SK-N-SH (cell line): ENCODE data around the gene HOXB6. TPM values are rescaled to one million over a fixed set of nuclear protein-coding genes. Genes with fewer than 3 reads are reported as not detected.

ENCODE experiments used
- CTCF ChIA-PET: fragments of 300-600, 350-600 bp; formaldehyde crosslinking; extraction: SDS; loops from one replicate; lab custom pipeline; 2021; lab: Yijun Ruan, JAX
- POLR2A ChIA-PET: fragments of 350-600 bp; sonication (Branson Sonifier 250); formaldehyde crosslinking; extraction: SDS; loops from one replicate; lab custom pipeline; 2020; ENCODE audit warnings: antibody characterized with exemption, inconsistent platforms; lab: Yijun Ruan, JAX
- DNase-seq: peaks from one replicate; pipeline ENCODE4 v3.0.0; 2012
- H2AFZ ChIP-seq: fragments of 200-600 bp; sonication (generic); 2 replicates; pipeline ENCODE4 v1.8.1; 2016; ENCODE audit warnings: antibody characterized with exemption, mild to moderate bottlenecking, low read depth
- H3F3A ChIP-seq: fragments of 200-600 bp; sonication (generic); replicated peaks from 2 replicates; pipeline ENCODE3; 2016; ENCODE audit warnings: antibody characterized with exemption, mild to moderate bottlenecking; ENCODE audit not compliant: insufficient read depth
- H3K27ac ChIP-seq, 2 experiments: fragments of 200-500 bp in 1 of 2; fragments of 200-600 bp in 1 of 2; sonication (Bioruptor generic) in 1 of 2; sonication (generic), shearing (Covaris generic) in 1 of 2; 2 replicates each; pipeline versions ENCODE4 v1.5.1 to v1.6.1; 2014 to 2016; ENCODE audit warnings: low read depth in 2 of 2, inconsistent platforms in 1 of 2, low read length in 1 of 2, mild to moderate bottlenecking in 1 of 2, mixed read lengths in 1 of 2
- H3K27me3 ChIP-seq: fragments of 200-600 bp; sonication (generic), shearing (Covaris generic); 2 replicates; pipeline ENCODE4 v1.6.1; 2016; ENCODE audit warnings: mixed run types; ENCODE audit not compliant: insufficient read depth
- H3K36me3 ChIP-seq, 2 experiments: fragments of 200-500 bp in 1 of 2; fragments of 200-600 bp in 1 of 2; sonication (Bioruptor generic) in 1 of 2; sonication (generic) in 1 of 2; replicated peaks in 1 of 2; 2 replicates each; pipeline versions ENCODE3 to v1.5.1; 2014 to 2016; ENCODE audit warnings: low read length in 1 of 2, mild to moderate bottlenecking in 1 of 2; ENCODE audit not compliant: insufficient read depth in 2 of 2, control insufficient read depth in 1 of 2
- H3K4me1 ChIP-seq, 2 experiments: fragments of 200-500 bp in 1 of 2; fragments of 200-600 bp in 1 of 2; sonication (Bioruptor generic) in 1 of 2; sonication (generic), shearing (Covaris generic) in 1 of 2; 2 replicates each; pipeline versions ENCODE4 v1.5.1 to v1.6.1; 2014 to 2016; ENCODE audit warnings: low read depth in 1 of 2, low read length in 1 of 2, mixed run types in 1 of 2; ENCODE audit not compliant: insufficient read depth in 2 of 2, control insufficient read depth in 1 of 2
- H3K4me2 ChIP-seq: fragments of 200-600 bp; sonication (generic), shearing (Covaris generic); 2 replicates; pipeline ENCODE4 v1.6.1; 2017; ENCODE audit warnings: mixed run types
- H3K4me3 ChIP-seq, 2 experiments: fragments of 200-500 bp in 1 of 2; fragments of 200-600 bp in 1 of 2; sonication (Bioruptor generic) in 1 of 2; sonication (generic), shearing (Covaris generic) in 1 of 2; 2 replicates each; pipeline versions ENCODE4 v1.5.1 to v1.8.1; 2014 to 2016; ENCODE audit warnings: low read depth in 2 of 2, inconsistent platforms in 1 of 2, low read length in 1 of 2, mild to moderate bottlenecking in 1 of 2, mixed read lengths in 1 of 2, moderate library complexity in 1 of 2
- H3K79me2 ChIP-seq: fragments of 200-600 bp; sonication (generic); 2 replicates; pipeline ENCODE4 v1.8.1; 2017; ENCODE audit warnings: mild to moderate bottlenecking; ENCODE audit not compliant: insufficient read depth
- H3K9ac ChIP-seq: fragments of 200-600 bp; sonication (generic); 2 replicates; pipeline ENCODE4 v1.6.1; 2017; ENCODE audit warnings: mixed run types
- H3K9me2 ChIP-seq: fragments of 200-600 bp; sonication (generic); 2 replicates; pipeline ENCODE4 v1.6.1; 2017; ENCODE audit warnings: mixed run types
- H3K9me3 ChIP-seq: fragments of 200-600 bp; sonication (generic); 2 replicates; pipeline ENCODE4 v1.6.1; 2017; ENCODE audit warnings: mixed run types, mild to moderate bottlenecking, moderate library complexity
- H4K20me1 ChIP-seq: fragments of 200-600 bp; sonication (generic); 2 replicates; pipeline ENCODE4 v1.6.1; 2017; ENCODE audit warnings: mild to moderate bottlenecking, mixed run types; ENCODE audit not compliant: insufficient read depth
- CHD2 ChIP-seq: fragments of 150-350 bp; IDR thresholded peaks from 2 replicates; pipeline ENCODE4 v1.6.1; 2018; ENCODE audit warnings: low read length; ENCODE audit not compliant: partially characterized antibody
- CTCF ChIP-seq: fragments of 200-600 bp; sonication (generic); IDR thresholded peaks from 2 replicates; pipeline ENCODE4 v1.6.1; 2017; ENCODE audit warnings: antibody characterized with exemption, mild to moderate bottlenecking, moderate library complexity
- FOXJ3 ChIP-seq: sonication (generic); formaldehyde crosslinking; IDR thresholded peaks from 2 replicates; pipeline ENCODE4 v1.5.1; 2020; ENCODE audit warnings: mild to moderate bottlenecking, missing genetic modification reagents
- FOXM1 ChIP-seq: IDR thresholded peaks from 2 replicates; pipeline ENCODE4 v1.4.0; 2012; ENCODE audit warnings: low read depth, mild to moderate bottlenecking
- JUND ChIP-seq: IDR thresholded peaks from 2 replicates; pipeline ENCODE4 v1.4.0; 2012
- MAX ChIP-seq: IDR thresholded peaks from 2 replicates; pipeline ENCODE4 v1.4.0; 2012; ENCODE audit warnings: low read depth
- MEF2A ChIP-seq: IDR thresholded peaks from 2 replicates; pipeline ENCODE4 v1.4.0; 2012; ENCODE audit warnings: low read depth, borderline replicate concordance
- MXI1 ChIP-seq: IDR thresholded peaks from 2 replicates; pipeline ENCODE4 v1.6.1; 2012; ENCODE audit warnings: mild to moderate bottlenecking, low read depth, low read length, improper control_type of control experiment
- NRF1 ChIP-seq: IDR thresholded peaks from 2 replicates; pipeline ENCODE4 v1.6.1; 2012; ENCODE audit warnings: low read depth, mild to moderate bottlenecking, low read length
- POLR2AphosphoS5 ChIP-seq: IDR thresholded peaks from 2 replicates; pipeline ENCODE4 v1.6.1; 2012; ENCODE audit warnings: low read depth, low read length
- RCOR1 ChIP-seq: fragments of 150-350 bp; IDR thresholded peaks from 2 replicates; pipeline ENCODE4 v1.6.1; 2017; ENCODE audit warnings: antibody characterized with exemption, low read length
- RFX5 ChIP-seq: IDR thresholded peaks from 2 replicates; pipeline ENCODE4 v1.6.1; 2012; ENCODE audit warnings: mild to moderate bottlenecking, improper control_type of control experiment, low read length
- RXRA ChIP-seq: IDR thresholded peaks from 2 replicates; pipeline ENCODE4 v1.4.0; 2012; ENCODE audit warnings: low read depth, mild to moderate bottlenecking, borderline replicate concordance
- TAF1 ChIP-seq: IDR thresholded peaks from 2 replicates; pipeline ENCODE4 v1.6.1; 2012; ENCODE audit warnings: low read depth, mild to moderate bottlenecking, low read length, moderate library complexity, borderline replicate concordance
- TEAD4 ChIP-seq: IDR thresholded peaks from 2 replicates; pipeline ENCODE4 v1.4.0; 2012; ENCODE audit warnings: mild to moderate bottlenecking, borderline replicate concordance; ENCODE audit not compliant: insufficient read depth
- USF2 ChIP-seq: fragments of 150-350 bp; IDR thresholded peaks from 2 replicates; pipeline ENCODE4 v1.6.1; 2017; ENCODE audit warnings: antibody characterized with exemption, low read length, low read depth, borderline replicate concordance
- YY1 ChIP-seq: IDR thresholded peaks from 2 replicates; pipeline ENCODE4 v1.4.0; 2012; ENCODE audit warnings: low read depth, mild to moderate bottlenecking
- WGBS: methylation state at CpG from one replicate; pipeline ENCODE4 v1.1.6; 2017; ENCODE audit warnings: low lambda C conversion rate; 5-methylcytosine and 5-hydroxymethylcytosine counted together
- polyA plus RNA-seq, 3 experiments: library from polyadenylated mRNA; depleted of rRNA; stranded (reverse); fragments of >200 nt; gene quantifications; 2 replicates each; pipeline ENCODE4 v1.2.3, GENCODE V29; 2012

HOXB6 gene
- polyA plus RNA-seq, 1 of the 3 experiments (the other 2 are of a cell fraction), result not detected

GRCh38 chr17:48550502-48551213 lies 54.1 kb downstream of the HOXB6 start:
- Histone ChIP-seq H3K4me1 (no peaks in the 10 kb centered on the region), H3K27ac (no peak overlapping the region), H3K9me3 (no peaks in the 10 kb centered on the region), H3K9me2 (no peaks in the 10 kb centered on the region)
- CTCF ChIA-PET, result interaction anchor here (0.7 to 0.8 kb wide), 2 partner anchors 9 to 17 kb away, joined by 3 read pairs; no protein-coding TSS in a partner anchor
- no peak for DNase-seq
- TF ChIP-seq TAF1, result no peak
- TF ChIP-seq CTCF, result 0 out of 2 replicates have a peak, but pooled peaks have one; percentile 24
- TF ChIP-seq, all 33 proteins: peak for 1
- Histone ChIP-seq H3K9ac (no peak overlapping the region), H3K79me2 (no peaks in the 10 kb centered on the region), H4K20me1 (no peaks in the 10 kb centered on the region; the same call in 1 of the 2 replicates), H3K4me3 (no peak overlapping the region), H2AFZ (no peak overlapping the region), H3K27me3 (peaks cover 93% of the 10 kb centered on the region), H3F3A (peaks cover 4% of the 10 kb centered on the region), H3K4me2 (no peak overlapping the region), H3K36me3 (no peaks in the 10 kb centered on the region)
- WGBS, result 18% methylated on average over 50 of the region's 70 CpGs
- POLR2A ChIA-PET, result no interaction called here

GRCh38 chr17:48549914-48550501 lies 54.8 kb downstream of the HOXB6 start:
- no peaks in the 10 kb centered on the region for H3K4me1 ChIP-seq
- no peak overlapping the region for H3K4me3 ChIP-seq
- H3K27ac ChIP-seq, result no peak overlapping the region
- CTCF ChIA-PET, result interaction anchor here (1.6 kb wide), 1 partner anchor 93 kb away, joined by 4 read pairs; no protein-coding TSS in a partner anchor
- TF ChIP-seq CTCF (no peak; the same call in 1 of the 2 replicates), JUND (no peak), MAX (no peak), YY1 (no peak), USF2 (no peak), RCOR1 (no peak), RXRA (no peak), FOXJ3 (CRISPR knock-in tag) (no peak), RFX5 (no peak), TEAD4 (no peak), NRF1 (no peak), MEF2A (no peak), CHD2 (no peak), POLR2AphosphoS5 (no peak), MXI1 (no peak), FOXM1 (no peak)
- POLR2A ChIA-PET, result no interaction called here
- peaks cover 4% of the 10 kb centered on the region for H3F3A ChIP-seq
- no peaks in the 10 kb centered on the region for H3K9me2 ChIP-seq
- peaks cover 95% of the 10 kb centered on the region for H3K27me3 ChIP-seq
- no peaks in the 10 kb centered on the region for H3K36me3 ChIP-seq
- H3K9me3 ChIP-seq, result no peaks in the 10 kb centered on the region
- no peak for DNase-seq
- no peaks in the 10 kb centered on the region; the same call in 1 of the 2 replicates for H4K20me1 ChIP-seq
- no peak overlapping the region for H2AFZ ChIP-seq
- H3K9ac ChIP-seq, result no peak overlapping the region
- H3K4me2 ChIP-seq, result no peak overlapping the region
- H3K79me2 ChIP-seq, result no peaks in the 10 kb centered on the region
- 40% methylated on average over 18 of the region's 18 CpGs for WGBS
